ENCODE measurements around the gene POLR3GL.
"Not testable (repeated sequence)": the region's sequence is repeated elsewhere in the genome, so short reads cannot be mapped to it uniquely, and the experiment has no call there.

Gene POLR3GL

DNA sequence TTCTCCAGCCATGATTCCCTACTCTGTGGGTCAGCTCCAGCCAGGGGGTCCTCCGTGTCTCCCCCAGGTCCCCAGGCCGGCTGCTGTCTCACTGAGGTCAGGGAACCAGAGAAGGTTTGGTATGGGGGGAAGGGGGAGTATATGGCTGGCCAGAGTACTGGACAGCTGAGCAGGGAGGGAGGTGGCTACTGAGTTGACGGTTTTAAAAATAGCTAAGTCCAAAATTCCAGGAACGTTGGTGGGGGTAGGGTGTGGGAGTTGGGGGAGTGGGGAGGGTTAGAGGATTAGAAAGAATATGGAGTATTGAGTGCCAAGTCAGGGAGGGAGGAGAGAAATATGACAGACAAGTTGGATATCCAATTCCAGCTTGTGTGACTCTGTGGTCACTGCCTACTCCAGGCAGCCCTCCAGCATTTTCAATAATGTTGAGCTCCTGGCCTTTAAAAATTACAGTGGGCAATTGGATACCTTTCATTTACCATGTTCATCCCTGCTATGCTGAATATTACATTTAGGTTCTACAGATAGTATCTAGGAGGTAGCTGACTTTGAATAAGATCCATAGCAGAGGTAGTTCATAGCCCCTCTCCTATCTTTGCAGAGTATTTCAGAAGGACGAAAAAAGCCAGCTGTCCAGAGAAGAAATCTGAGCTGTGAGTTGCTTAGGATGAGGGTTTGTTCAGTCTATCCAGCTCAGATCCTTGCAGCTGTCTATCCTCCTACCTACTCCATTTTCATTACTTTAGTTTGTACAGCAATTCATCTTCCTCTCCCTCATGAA lies 57.3 kb downstream of the POLR3GL start, which contains the start of gene HJV:
HJV (minus strand) TSS at position 114 of the 781 bp plus-strand sequence. CDS start 1,504 bp downstream, outside the sequence.
- no peak for DNase-seq

DNA sequence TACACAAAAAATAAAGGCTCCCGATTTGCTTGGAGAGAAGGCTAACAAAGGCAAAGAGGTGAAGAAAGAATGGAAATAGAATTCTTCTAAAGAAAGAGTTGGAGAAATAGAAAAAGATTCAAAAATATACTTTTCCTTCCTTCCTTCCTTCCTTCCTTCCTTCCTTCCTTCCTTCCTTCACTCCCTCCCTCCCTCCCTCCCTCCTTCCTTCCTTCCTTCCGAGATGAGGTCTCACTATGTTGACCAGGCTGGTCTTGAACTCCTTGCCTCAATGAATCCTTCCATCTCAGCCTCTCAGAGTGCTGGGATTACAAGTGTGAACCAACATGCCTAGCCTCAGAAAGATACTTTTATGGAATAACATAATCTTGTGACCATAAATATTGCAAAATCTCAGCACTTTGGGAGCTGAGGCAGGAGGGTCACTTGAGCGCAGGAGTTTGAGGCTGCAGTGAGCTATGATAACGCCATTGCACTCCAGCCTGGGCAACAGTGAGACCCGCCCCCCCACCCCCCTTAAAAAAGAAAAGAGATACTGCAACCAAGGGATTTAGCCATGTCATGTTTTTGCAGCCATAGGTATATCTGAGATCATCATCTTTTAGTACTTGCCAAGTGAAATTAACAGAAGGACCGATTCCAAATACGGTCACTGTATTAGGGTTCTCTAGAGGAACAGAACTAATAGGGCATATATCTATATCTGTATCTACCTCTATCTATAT lies 58.1 kb downstream of the POLR3GL start:
- DNase-seq: no peak

DNA sequence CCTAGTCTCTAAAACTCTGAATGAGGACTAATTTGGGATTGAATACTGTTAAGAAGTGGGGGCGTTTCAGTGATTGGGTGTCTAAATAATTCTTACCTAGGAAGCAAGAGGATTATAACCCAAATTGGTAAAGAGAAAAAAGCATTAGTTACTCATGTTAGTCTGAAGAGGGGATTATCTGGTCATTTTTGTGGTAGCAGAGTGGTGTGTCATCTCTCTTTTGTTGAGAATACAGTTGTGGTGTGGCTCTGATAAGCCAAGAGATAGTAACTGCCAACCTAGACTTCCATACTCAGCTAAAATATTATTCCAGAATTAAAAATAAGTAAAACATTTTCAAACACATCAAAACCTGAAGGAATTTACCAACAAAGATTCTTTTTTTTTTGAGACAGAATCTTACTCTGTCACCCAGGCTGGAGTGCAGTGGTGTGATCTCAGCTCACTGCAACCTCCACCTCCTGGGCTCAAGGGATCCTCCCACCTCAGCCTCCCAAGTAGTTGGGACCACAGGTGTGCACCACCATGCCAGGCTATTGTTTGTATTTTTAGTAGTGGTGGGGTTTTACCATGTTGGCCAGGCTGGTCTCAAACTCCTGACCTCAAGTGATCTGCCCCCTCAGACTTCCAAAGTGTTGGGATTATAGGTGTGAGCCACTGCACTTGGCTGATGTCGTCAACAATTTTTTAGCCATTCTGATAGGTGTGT lies 61.5 kb downstream of the POLR3GL start:
- DNase-seq: peak; percentile 5

- DNase-seq: not testable (repeated sequence)
Observed at GRCh38 chr1:146026650-146027049, 62.2 kb downstream of the POLR3GL start.
